H4 (cell line): Measurements from ENCODE around the gene SPOCK1. TPM values are rescaled to one million over a fixed set of nuclear protein-coding genes. Genes with fewer than 3 reads are reported as not detected.

Experiments used
- DNase-seq: peaks from one replicate; pipeline ENCODE4 v3.0.0-alpha.2; 2015; ENCODE audit warnings: low spot score
- total RNA-seq: library from RNA; depleted of rRNA; stranded (reverse); fragments of >200 nt; shearing (Covaris generic); gene quantifications from 2 replicates; pipeline ENCODE4 v1.2.3, GENCODE V29; 2014

SPOCK1 gene
- total RNA-seq, 1 experiment from 2014 or later: 9.0 TPM

GRCh38 chr5:137361280-137361679 lies 137.8 kb downstream of the SPOCK1 start:
- DNase-seq: no peak

- DNase-seq: no peak
Observed at GRCh38 chr5:137360607-137361006, 138.5 kb downstream of the SPOCK1 start.

GRCh38 chr5:137359941-137360340 lies 139.2 kb downstream of the SPOCK1 start:
- no peak for DNase-seq

DNA sequence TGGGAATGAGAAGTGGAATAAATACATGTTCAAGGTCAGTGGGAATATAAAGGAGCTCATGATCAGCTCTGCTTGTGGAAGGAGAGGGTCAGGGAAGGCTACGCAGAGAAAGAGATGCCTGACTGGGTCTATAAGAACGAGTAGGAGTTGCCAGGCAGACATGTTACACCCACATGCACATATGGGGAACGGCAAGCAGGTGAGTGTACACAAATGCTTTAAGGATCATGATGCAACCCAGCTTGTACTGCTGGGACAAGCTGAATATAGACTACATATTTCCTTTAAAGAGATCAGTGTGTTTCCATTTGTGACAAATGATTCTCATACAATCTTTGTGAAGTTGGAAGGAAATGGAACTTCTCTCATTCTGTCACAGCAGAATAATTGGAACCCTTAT lies 141.7 kb downstream of the SPOCK1 start:
- DNase-seq: no peak

GRCh38 chr5:137356127-137356526 lies 143.0 kb downstream of the SPOCK1 start:
- DNase-seq: no peak

- no peak for DNase-seq
Observed at GRCh38 chr5:137355708-137356107, 143.4 kb downstream of the SPOCK1 start.

GRCh38 chr5:137352095-137352494 lies 147.0 kb downstream of the SPOCK1 start:
- no peak for DNase-seq

- DNase-seq: no peak
Observed at GRCh38 chr5:137350791-137351190, 148.3 kb downstream of the SPOCK1 start.

DNA sequence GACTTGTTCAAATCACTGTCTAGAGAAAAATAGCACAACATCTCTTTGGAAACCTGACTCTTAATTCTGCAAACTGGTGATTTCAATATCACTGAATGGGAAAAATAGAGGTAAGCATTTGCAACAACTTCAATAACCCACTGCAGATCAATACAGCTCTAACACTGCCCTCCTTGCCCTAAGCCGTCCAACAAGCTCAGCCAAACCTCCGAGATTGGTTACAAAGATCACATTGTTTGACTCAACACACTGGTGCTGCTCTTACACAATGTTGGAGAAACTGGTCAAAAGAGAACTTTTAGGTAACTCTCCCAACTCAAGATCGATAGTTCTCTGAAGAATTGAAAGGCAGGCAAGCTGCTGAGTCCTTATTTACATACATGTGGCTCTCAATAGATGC lies 150.4 kb downstream of the SPOCK1 start:
- DNase-seq: no peak

DNA sequence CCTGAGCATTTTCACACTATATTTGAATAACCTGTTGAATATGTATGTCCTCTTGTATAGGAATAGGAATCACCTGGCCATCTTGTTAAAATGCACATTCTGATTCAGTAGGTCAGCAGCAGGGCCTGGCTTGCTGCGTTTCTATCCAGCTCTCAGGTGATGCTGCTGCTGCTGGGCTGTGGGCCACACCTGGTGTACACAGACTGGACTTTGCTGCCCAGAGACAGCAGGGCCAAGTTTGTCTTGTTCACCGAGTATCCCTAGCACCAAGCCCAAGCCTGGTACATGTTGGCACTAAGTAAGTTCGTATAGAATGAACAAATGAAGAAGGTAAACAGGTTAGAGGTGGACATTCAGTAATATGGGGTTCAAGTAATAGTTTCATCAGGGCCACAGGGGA lies 151.3 kb downstream of the SPOCK1 start:
- DNase-seq: no peak

GRCh38 chr5:137346281-137346680 lies 152.8 kb downstream of the SPOCK1 start:
- no peak for DNase-seq

GRCh38 chr5:137345396-137345795 lies 153.7 kb downstream of the SPOCK1 start:
- DNase-seq: no peak

DNA sequence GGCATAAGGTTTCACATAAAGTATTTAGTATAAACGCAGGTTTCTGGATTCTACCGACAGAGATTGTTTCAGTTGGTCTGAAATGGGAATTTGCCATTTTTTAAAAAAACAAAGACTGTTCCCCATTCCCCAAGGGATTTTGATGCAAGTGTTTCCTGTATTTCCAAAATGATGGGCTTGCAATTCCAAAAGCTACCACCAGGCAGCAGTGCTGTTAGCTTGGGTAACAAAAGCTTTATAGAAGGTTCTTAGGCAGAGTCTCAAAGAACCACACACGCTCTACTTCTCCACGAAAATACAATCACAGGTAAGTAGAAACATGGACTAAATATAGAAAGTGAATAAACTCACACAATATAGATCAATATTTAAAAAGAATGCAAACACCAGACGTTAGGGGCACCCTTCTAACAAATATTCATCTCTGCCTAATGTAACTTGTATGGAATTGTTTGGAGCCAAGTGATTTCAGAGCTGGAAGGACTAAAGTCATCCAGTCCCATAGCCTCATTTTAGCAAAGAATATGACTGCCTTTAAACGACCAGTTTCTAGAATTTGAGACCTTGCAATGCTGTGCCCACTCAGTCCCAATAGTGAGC lies 154.3 kb downstream of the SPOCK1 start:
- DNase-seq: peak; percentile 55

DNA sequence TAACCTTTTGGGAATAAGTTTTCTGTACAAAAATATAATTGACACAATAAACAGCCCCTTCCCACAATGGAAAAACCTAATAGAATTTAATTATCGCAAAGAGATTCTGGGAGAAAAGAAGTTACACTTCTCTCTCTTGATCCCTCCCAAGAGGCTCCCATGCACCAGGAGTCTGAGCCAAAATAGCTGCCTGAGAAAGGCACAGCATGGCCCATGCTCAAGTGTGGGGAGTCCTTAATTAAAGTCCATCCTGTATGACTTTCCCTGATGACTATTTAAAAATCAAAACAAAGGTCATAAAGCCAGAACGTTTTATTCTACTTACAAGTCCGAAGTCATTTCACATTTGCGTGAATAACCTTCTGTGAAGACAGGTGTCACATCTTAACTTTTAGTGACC lies 155.1 kb downstream of the SPOCK1 start:
- no peak for DNase-seq

GRCh38 chr5:137342764-137343163 lies 156.4 kb downstream of the SPOCK1 start:
- DNase-seq: no peak

DNA sequence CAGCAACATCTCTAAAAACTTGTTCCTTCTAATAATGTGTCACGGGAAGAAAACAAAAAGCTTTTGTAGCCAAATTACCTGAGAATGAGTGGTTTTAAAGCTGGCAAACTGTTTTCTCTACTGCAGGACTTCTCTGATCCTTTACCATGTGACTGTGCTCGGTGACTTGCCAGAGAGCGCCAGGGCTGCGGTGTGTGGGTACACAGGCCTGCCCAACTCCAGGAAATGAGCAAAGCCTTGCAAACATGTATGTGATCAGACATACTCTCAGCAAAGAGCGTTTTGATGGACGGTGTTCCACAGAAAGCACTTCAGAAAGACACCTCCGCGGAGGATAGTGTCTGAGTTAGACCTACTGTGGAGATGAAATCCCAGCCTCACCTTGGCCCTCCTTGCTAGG lies 157.3 kb downstream of the SPOCK1 start:
- no peak for DNase-seq

DNA sequence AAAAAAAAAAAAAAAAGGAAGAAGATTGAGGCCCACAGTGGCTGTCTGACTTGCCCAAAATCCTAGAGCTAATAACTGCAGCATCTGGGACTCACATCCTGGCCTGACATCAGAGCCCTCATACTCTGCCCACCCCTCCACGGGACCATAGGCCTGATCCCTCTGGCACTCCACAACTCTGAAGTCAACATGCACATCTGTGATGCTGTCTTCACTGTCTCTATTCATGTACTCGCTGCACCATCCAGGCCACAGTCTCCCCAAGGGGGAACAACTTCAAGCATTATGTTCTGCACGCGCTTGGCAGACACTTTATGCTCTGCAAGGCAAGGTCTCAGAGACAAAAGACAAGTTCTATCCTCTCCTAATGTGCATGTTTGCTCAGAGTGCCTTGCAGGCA lies 158.2 kb downstream of the SPOCK1 start:
- DNase-seq: no peak

GRCh38 chr5:137336565-137337120 lies 162.5 kb downstream of the SPOCK1 start:
- DNase-seq: no peak

GRCh38 chr5:137336161-137336560 lies 163.0 kb downstream of the SPOCK1 start:
- no peak for DNase-seq

GRCh38 chr5:137335493-137335892 lies 163.6 kb downstream of the SPOCK1 start:
- no peak for DNase-seq

- no peak for DNase-seq
Observed at GRCh38 chr5:137333928-137334327, 165.2 kb downstream of the SPOCK1 start.

GRCh38 chr5:137333475-137333874 lies 165.7 kb downstream of the SPOCK1 start:
- DNase-seq: no peak

GRCh38 chr5:137332296-137332695 lies 166.8 kb downstream of the SPOCK1 start:
- no peak for DNase-seq
